Activated naive CD8-positive, alpha-beta T cell treated with anti-CD3 and anti-CD28 coated beads, Interleukin-2, amount 50 U/mL, for 24 hours (primary cell): Measurements from ENCODE around the gene PHAF1.
"Not testable (repeated sequence)": the region's sequence is repeated elsewhere in the genome, so short reads cannot be mapped to it uniquely, and the experiment has no call there.

Source experiments
- ATAC-seq: fragments of 150-1000 bp; cut with Tn5 transposase; one replicate; pipeline ENCODE4 v1.10.0; 2021
- DNase-seq: peaks from one replicate; pipeline ENCODE4 v3.0.0; 2021
- H3K27ac Mint-ChIP-seq: one replicate; pipeline ENCODE4 v1.8.0; 2021; ENCODE audit warnings: mild to moderate bottlenecking, mixed read lengths
- H3K27me3 Mint-ChIP-seq: one replicate; pipeline ENCODE4 v1.8.0; 2021; ENCODE audit warnings: mixed read lengths
- H3K36me3 Mint-ChIP-seq: one replicate; pipeline ENCODE4 v1.8.0; 2021; ENCODE audit warnings: low read depth, mixed read lengths
- H3K4me1 Mint-ChIP-seq: one replicate; pipeline ENCODE4 v1.8.0; 2021; ENCODE audit warnings: mixed read lengths
- H3K4me3 Mint-ChIP-seq: one replicate; pipeline ENCODE4 v1.8.0; 2021; ENCODE audit warnings: mild to moderate bottlenecking, moderate library complexity, mixed read lengths
- H3K9me3 Mint-ChIP-seq: one replicate; pipeline ENCODE4 v1.8.0; 2021; ENCODE audit warnings: mixed read lengths

PHAF1 gene

DNA sequence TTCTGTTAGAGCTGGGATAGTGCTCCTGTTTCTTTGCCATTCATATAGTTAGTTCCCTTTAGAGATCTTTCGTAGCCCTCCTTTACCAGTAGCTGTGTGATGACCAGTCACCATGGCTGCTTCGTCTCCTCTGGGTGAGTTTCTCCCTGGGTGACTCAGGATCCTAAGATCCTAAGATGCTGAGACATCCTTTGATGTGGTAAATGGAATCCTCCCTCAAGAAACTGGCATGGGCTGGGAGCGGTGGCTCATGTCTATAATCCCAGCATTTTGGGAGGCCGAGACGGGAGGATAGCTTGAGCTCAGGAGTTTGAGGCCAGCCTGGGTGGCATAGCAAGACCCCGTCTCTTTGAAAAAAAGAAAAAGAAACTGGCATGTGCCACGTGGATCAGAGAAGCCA is 5.9 kb downstream of the PHAF1 start:
- H3K4me3 Mint-ChIP-seq = no peak overlapping the region
- no peaks in the 10 kb centered on the region for H3K9me3 Mint-ChIP-seq
- H3K27me3 Mint-ChIP-seq = no peaks in the 10 kb centered on the region
- H3K4me1 Mint-ChIP-seq = peaks cover 21% of the 10 kb centered on the region
- H3K36me3 Mint-ChIP-seq = peaks cover 3% of the 10 kb centered on the region
- H3K27ac Mint-ChIP-seq = no peak overlapping the region
- DNase-seq (no peak), ATAC-seq (no peak)

DNA sequence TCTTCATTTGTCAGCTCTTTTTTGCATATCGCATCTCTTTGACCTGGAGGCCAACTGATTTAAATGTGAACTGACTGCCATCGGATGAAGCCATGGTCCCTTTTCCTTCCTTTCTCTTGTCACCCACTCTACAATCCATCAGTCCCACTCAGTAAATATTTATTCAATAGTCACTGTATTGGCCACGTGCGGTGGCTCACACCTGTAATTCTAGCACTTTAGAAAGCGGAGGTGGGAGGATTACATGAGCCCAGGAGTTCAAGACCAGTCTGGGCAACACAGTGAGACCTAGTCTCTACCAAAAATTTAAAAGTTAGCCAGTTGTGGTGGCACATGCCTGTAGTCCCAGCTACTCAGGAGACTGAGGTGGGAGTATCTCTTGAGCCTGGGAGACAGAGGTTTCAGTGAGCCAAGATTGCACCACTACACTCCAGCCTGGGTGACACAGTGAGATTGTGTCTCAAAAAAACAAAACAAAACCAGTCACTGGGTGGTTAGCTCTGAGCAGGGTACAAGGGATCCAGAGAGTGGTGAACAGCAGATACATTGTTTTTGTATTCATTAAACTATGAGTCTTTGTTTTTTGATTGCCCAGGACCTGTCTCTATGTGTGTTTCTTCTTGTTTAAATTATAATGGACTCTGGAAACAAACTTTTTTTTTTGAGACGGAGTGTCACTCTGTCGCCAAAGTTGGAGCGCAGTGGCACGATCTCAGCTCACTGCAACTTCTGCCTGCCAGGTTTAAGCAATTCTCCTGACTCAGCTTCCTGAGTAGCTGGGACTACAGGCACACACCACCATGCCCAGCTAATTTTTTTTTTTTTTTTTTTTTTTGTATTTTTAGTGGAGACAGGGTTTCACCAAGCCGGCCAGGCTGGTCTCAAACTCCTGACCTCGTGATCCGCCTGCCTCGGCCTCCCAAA is 6.9 kb downstream of the PHAF1 start:
- Mint-ChIP-seq H3K9me3 (no peaks in the 10 kb centered on the region), H3K27me3 (no peaks in the 10 kb centered on the region), H3K27ac (no peak overlapping the region), H3K36me3 (peaks cover 6% of the 10 kb centered on the region), H3K4me3 (no peak overlapping the region), H3K4me1 (peaks cover 11% of the 10 kb centered on the region)
- no peak for DNase-seq
- no peak for ATAC-seq

DNA sequence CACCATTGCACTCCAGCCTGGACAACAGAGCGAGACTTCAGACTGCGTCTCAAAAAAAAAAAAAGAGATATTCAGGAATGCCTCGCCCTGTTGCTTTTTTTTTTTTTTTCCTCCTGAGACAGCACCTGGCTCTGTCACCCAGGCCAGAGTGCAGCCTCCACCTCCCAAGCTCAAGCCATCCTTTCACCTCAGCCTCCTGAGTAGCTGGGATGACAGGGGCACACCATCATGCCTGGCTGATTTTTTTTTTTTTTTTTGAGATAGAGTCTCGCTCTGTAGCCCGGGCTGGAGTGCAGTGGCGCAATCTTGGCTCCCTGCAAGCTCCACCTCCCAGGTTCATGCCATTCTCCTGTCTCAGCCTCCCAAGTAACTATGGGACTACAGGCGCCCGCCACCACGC is 8.0 kb downstream of the PHAF1 start:
- DNase-seq (no peak), ATAC-seq (no peak)
- Mint-ChIP-seq H3K4me1 (peaks cover under 1% of the 10 kb centered on the region), H3K4me3 (no peak overlapping the region), H3K9me3 (no peaks in the 10 kb centered on the region), H3K27me3 (no peaks in the 10 kb centered on the region), H3K27ac (no peak overlapping the region), H3K36me3 (peaks cover 11% of the 10 kb centered on the region)

DNA sequence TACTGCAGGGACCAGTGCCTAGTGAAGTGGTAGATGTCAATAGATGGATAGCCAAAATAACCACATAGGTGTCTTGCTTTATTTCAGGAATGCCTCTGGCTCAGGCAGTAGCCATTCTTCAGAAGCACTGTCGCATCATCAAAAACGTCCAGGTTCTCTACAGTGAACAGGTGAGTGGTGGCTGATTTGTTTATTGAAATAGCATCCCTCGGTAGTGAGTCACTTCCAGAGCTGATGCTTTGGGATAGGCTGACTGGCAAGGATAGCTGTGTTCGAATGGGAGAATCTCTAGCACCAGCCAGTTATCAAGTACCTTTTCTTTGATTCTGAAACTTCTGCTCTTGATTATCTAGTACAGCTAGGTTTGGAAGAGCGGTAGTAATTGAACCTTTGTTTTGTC is 10.3 kb downstream of the PHAF1 start:
- Mint-ChIP-seq H3K4me1 (no peaks in the 10 kb centered on the region), H3K9me3 (no peaks in the 10 kb centered on the region), H3K4me3 (no peak overlapping the region), H3K36me3 (peaks cover 23% of the 10 kb centered on the region), H3K27ac (no peak overlapping the region), H3K27me3 (no peaks in the 10 kb centered on the region)
- no peak for ATAC-seq
- DNase-seq = no peak

DNA sequence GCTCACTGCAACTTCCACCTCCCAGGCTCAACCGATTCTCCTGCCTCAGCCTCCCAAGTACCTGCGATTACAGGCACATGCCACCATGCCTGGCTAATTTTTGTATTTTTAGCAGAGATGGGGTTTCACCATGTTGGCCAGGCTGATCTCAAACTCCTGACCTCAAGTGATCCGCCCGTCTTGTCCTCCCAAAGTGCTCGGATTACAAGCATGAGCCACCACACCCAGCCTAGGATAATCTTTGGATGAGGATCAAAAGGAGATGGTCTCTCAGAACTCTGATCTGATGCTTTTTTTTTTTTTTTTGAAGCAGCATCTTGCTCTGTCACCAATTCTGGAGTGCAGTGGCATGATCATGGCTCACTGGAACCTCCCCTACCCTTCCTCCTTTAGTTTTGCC is 13.1 kb downstream of the PHAF1 start:
- H3K27me3 Mint-ChIP-seq, H3K4me3 Mint-ChIP-seq, ATAC-seq, H3K27ac Mint-ChIP-seq, H3K9me3 Mint-ChIP-seq, H3K4me1 Mint-ChIP-seq, DNase-seq: not testable (repeated sequence)
- peaks cover 29% of the 10 kb centered on the region for H3K36me3 Mint-ChIP-seq

DNA sequence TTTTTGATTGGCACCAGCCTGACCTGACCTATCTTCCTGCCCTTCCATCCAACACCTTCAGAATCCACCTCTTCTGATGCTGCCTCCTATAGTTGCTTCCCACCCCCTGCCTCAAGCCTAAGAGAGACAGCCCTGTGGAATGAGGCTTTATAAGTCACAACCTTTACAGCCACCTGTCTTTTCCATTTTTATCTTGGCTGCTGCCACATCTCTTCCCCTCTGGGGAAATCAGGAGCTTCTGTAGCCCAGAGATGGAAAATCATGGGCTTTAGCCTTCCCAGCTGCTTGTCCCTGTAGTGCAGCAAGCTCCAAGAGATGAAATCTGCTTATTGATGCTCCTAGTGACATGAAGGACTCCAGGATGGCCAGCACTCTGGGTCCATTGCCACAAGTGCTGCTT is 18.7 kb downstream of the PHAF1 start:
- ATAC-seq (no peak), DNase-seq (no peak)
- Mint-ChIP-seq H3K4me3 (no peak overlapping the region), H3K27me3 (no peaks in the 10 kb centered on the region), H3K4me1 (no peaks in the 10 kb centered on the region), H3K36me3 (peaks cover 32% of the 10 kb centered on the region), H3K9me3 (no peaks in the 10 kb centered on the region), H3K27ac (no peak overlapping the region)

DNA sequence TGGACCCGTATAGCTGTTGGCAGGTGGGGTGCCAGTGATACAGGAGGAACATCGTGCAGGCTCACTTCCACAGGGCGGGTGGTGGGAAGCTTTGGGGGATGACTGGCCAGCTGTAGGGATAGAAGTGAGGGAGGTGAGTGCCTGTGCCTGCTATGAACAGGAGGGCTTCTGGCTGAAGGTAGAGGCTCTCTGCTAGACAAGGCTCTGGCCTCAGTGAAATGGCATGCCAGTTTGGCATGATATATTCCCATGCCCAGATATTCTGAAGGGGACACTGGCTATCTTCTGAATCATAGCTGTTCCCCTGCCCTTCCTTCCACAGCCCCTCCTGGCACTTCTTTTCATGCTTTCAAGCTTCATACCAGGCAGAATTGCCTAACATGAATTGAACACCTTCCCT is 19.1 kb downstream of the PHAF1 start:
- DNase-seq = no peak
- Mint-ChIP-seq H3K4me1 (no peaks in the 10 kb centered on the region), H3K27ac (no peak overlapping the region), H3K27me3 (no peaks in the 10 kb centered on the region), H3K9me3 (no peaks in the 10 kb centered on the region), H3K4me3 (no peak overlapping the region), H3K36me3 (peaks cover 27% of the 10 kb centered on the region)
- ATAC-seq = no peak

DNA sequence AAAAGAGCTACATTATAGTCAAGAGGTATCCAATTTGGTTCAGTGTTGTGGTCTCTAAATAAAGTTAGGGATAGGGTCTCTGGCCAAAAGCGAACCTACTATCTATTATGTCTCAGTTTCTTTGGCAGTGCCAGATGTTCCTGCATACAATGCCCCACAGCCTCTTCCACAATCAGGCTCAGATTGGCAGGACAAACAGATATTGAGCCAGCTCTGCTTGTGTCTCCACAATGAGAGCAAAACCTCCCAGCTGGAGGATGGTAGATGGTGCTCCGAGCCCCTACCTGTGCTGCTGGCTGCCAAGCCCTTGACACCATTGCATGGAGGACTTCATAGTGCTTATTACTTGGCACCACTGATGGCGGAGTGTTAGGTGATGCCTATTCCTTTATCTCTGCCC is 19.7 kb downstream of the PHAF1 start:
- no peak for ATAC-seq
- Mint-ChIP-seq H3K36me3 (peaks cover 26% of the 10 kb centered on the region), H3K4me1 (no peaks in the 10 kb centered on the region), H3K4me3 (no peak overlapping the region), H3K9me3 (no peaks in the 10 kb centered on the region), H3K27ac (no peak overlapping the region), H3K27me3 (no peaks in the 10 kb centered on the region)
- no peak for DNase-seq

DNA sequence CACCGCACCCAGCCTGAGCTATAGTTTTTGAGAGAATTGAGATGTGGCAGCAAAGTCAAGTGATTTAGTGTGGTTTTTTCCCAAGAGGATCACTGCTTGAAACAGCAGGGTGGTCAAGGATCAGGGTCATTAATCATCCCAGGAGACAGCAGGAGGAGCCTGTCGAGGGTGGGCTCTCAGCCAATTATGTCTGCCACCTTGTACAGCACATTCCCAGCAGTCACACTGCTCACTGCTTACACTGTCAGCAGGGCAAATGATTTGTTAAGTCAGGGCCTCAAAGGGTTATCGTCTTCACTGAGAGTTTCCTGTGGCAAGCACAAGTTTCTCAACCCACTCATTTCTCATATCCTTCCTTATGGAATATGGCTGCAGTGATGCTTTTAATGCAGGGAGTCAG is 27.9 kb downstream of the PHAF1 start:
- H3K36me3 Mint-ChIP-seq = peaks cover 65% of the 10 kb centered on the region
- DNase-seq = no peak

DNA sequence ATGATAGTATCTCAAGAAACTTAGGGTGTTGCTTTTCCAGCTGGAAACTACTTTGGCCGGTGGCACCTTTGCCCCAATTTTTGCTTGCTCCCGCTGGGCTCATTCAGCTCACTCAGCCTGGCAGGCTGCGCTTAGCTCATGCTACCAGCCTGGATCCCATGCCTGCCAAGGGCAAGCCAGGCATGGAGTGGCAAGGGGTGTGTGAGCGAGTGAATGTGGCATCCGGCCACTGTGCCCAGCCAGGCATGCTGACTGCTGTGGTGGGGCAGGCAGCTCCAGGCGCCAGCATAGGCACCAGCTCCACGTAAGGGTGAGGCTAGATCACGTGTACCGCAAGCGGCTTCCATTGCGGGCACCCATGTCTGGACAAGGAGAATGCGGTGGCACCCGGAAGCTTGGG is 31.6 kb downstream of the PHAF1 start:
- ATAC-seq (no peak), DNase-seq (no peak)
- H3K36me3 Mint-ChIP-seq = peaks cover 62% of the 10 kb centered on the region
- no peaks in the 10 kb centered on the region for H3K27me3 Mint-ChIP-seq
- no peak overlapping the region for H3K4me3 Mint-ChIP-seq
- no peak overlapping the region for H3K27ac Mint-ChIP-seq
- no peaks in the 10 kb centered on the region for H3K4me1 Mint-ChIP-seq
- H3K9me3 Mint-ChIP-seq = no peaks in the 10 kb centered on the region

More for the DNA sequence above, 27.9 kb downstream of the PHAF1 start:
- ATAC-seq = no peak
- Mint-ChIP-seq H3K27me3 (no peaks in the 10 kb centered on the region), H3K9me3 (no peaks in the 10 kb centered on the region), H3K27ac (no peak overlapping the region), H3K4me1 (no peaks in the 10 kb centered on the region), H3K4me3 (no peak overlapping the region)

DNA sequence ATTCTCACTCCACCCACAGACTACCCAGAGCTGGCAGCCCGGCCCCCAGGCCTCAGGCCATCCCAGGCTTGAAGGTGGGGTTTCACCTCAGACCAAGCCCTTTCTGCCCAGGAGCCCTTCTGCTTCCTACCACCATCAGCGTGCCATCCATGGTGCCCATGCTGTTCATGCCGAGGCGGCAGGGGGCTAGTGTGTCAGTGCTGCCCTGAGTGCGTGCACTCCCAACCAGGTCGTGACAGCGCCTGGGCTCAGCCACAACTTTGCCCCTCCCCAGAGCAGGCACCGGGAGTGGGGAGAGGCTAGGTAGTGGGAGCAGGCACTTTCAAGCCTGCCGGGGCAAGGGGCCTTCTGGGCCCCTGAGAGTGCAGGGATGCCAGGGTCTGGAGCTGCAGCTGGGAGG is 32.6 kb downstream of the PHAF1 start:
- Mint-ChIP-seq H3K9me3 (no peaks in the 10 kb centered on the region), H3K36me3 (peaks cover 59% of the 10 kb centered on the region), H3K4me3 (no peak overlapping the region), H3K4me1 (no peaks in the 10 kb centered on the region), H3K27me3 (no peaks in the 10 kb centered on the region), H3K27ac (no peak overlapping the region)
- DNase-seq = no peak
- no peak for ATAC-seq

DNA sequence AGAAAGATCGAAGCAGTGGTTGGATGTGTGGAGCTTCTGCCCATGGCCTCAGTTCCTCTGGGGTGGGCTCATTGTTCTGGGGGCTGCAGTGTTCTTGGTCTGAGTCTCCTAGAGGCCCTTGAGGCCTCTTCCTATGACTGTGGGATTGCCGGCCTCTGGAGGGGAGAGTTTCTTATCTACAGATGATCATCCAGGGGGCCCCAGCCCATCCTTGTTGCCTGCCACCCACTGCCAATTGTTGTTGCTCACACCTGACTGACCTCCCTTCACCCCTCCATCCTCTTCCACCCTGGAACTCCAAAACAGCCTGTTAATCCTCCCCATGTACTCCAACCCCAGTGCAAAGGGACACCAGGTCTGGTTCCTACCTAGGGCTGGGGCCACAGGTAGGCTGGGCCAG is 35.2 kb downstream of the PHAF1 start:
- ATAC-seq = no peak
- H3K27ac Mint-ChIP-seq = no peak overlapping the region
- peaks cover 54% of the 10 kb centered on the region for H3K36me3 Mint-ChIP-seq
- H3K27me3 Mint-ChIP-seq = peaks cover 1% of the 10 kb centered on the region
- peaks cover 5% of the 10 kb centered on the region for H3K4me1 Mint-ChIP-seq
- H3K4me3 Mint-ChIP-seq = no peak overlapping the region
- H3K9me3 Mint-ChIP-seq = no peaks in the 10 kb centered on the region
- DNase-seq = no peak

DNA sequence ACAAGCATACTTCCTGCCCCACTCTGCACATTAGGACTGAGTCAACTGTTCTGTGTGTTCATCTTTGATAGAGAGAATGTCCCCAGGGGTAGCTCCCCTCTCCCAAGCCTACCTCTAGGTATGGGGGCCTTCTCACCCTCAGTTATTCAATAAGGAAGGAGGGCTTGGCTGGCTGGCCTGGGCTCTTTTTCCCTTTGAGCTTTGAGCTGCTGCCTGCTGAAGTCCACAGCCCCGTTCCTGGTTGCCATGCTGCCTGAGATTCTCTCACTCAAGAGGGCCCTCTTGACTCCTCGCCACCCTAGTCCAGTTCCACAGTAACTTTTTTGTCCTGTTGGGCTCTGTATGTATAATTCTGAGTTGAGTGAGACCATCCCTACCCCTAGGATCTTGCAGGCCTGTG is 36.0 kb downstream of the PHAF1 start:
- Mint-ChIP-seq H3K4me3 (no peak overlapping the region), H3K27me3 (peaks cover 1% of the 10 kb centered on the region), H3K4me1 (peaks cover 5% of the 10 kb centered on the region), H3K9me3 (no peaks in the 10 kb centered on the region), H3K36me3 (peaks cover 45% of the 10 kb centered on the region), H3K27ac (no peak overlapping the region)
- DNase-seq = no peak
- ATAC-seq = no peak

DNA sequence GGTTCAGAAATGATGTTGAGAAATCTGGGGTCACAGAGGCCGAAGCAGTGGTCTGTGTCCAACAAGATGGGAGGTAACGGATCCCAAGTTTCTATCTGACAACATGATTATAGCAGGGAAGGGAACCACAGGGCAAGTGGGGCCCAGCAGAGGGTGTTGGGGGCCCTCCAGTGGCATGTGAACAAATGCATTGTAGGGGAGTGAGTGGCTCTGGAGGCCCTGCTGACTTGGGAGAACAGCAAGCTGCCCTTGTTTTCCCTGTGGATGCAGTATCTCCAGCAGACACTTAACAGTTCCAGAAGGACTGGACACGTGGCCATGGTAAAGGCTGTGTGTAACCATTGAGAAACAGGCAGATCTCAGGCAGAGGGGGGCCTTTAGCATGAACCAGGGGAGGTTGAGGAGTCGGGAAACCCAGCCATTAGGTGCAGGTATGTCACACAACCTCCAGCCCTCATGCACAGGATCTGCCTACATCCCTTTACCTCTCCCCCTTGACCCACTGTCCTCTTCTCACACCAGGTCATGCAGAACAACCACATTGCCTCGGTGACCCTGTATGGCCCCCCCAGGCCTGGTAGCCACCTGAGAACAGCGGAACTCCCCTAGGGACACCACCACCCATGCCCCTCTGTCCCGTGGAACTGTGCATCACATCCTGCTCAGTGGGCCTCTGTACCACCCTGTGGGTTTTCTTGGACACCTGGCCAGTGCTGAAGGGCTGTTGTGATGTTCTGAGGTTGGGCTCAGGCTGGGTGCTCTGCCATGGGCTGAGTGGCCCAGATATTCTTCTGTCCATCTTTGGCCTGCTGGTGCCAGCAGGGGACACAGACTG is 37.0 kb downstream of the PHAF1 start:
- H3K4me3 Mint-ChIP-seq = no peak overlapping the region
- ATAC-seq (no peak), DNase-seq (no peak)
- peaks cover 9% of the 10 kb centered on the region for H3K4me1 Mint-ChIP-seq
- H3K27ac Mint-ChIP-seq = no peak overlapping the region
- H3K36me3 Mint-ChIP-seq = peaks cover 39% of the 10 kb centered on the region
- H3K9me3 Mint-ChIP-seq = no peaks in the 10 kb centered on the region
- peaks cover 9% of the 10 kb centered on the region for H3K27me3 Mint-ChIP-seq
